Stimulated activated CD8-positive, alpha-beta memory T cell treated with anti-CD3 and anti-CD28 coated beads, Interleukin-2, amount 100 ng/mL, for 48 hours (primary cell): ENCODE data around the gene LGR6.
"Not testable (repeated sequence)": the region's sequence is repeated elsewhere in the genome, so short reads cannot be mapped to it uniquely, and the experiment has no call there.

Experiments
- DNase-seq, 2 donors: peaks; one replicate each; pipeline ENCODE4 v3.0.0-alpha.2; 2020; ENCODE audit warnings: low read depth in 2 of 2

The LGR6 gene

GRCh38 chr1:202159534-202160371 lies 33.8 kb upstream of the LGR6 start:
- DNase-seq = peak; percentile 69 to 74

- DNase-seq = peak; percentile 87 to 89
Measured at GRCh38 chr1:202160377-202160940, 33.1 kb upstream of the LGR6 start, which contains the start of gene PTPN7. Gene PTPN7 (minus strand): TSS chr1:202160602. CDS start chr1:202159402, 1,200 bp downstream.

GRCh38 chr1:202161151-202162046 lies 32.2 kb upstream of the LGR6 start:
- no peak for DNase-seq

- peak in 1 of 2 donors; percentile 67 for DNase-seq
Measured at GRCh38 chr1:202162047-202162417, 31.6 kb upstream of the LGR6 start.

- no peak for DNase-seq
Measured at GRCh38 chr1:202162418-202163280, 30.9 kb upstream of the LGR6 start.

- DNase-seq = no peak
Measured at GRCh38 chr1:202163281-202164270, 30.0 kb upstream of the LGR6 start.

GRCh38 chr1:202164271-202165037 lies 29.1 kb upstream of the LGR6 start:
- no peak for DNase-seq

GRCh38 chr1:202165267-202165941 lies 28.2 kb upstream of the LGR6 start:
- DNase-seq = peak; percentile 65 to 71

- DNase-seq = no peak
Measured at GRCh38 chr1:202165942-202166843, 27.4 kb upstream of the LGR6 start.

- not testable (repeated sequence) for DNase-seq
Measured at GRCh38 chr1:202167054-202167453, 26.5 kb upstream of the LGR6 start.

- no peak for DNase-seq
Measured at GRCh38 chr1:202167708-202168415, 25.7 kb upstream of the LGR6 start.

- no peak for DNase-seq
Measured at GRCh38 chr1:202168861-202169260, 24.7 kb upstream of the LGR6 start.

- no peak for DNase-seq
Measured at GRCh38 chr1:202170726-202171125, 22.9 kb upstream of the LGR6 start.

- DNase-seq = no peak
Measured at GRCh38 chr1:202171292-202172014, 22.1 kb upstream of the LGR6 start.

- DNase-seq = no peak
Measured at GRCh38 chr1:202172015-202172355, 21.6 kb upstream of the LGR6 start.

- no peak for DNase-seq
Measured at GRCh38 chr1:202173993-202174392, 19.6 kb upstream of the LGR6 start.
